HepG2 (cell line): Measurements from ENCODE around the gene PLIN5. TPM values are rescaled to one million over a fixed set of nuclear protein-coding genes. Genes with fewer than 3 reads are reported as not detected.
A peak's percentile ranks its signal among the peaks of the same experiment; 100 is the strongest.

ENCODE experiments used
- DMAP1 ChIP-seq: IDR thresholded peaks from 2 replicates; pipeline ENCODE4 v1.6.1; 2016
- NR2C2 ChIP-seq: sonication (generic); formaldehyde crosslinking; IDR thresholded peaks from 2 replicates; pipeline ENCODE4 v1.4.0; 2020; ENCODE audit warnings: missing genetic modification reagents, mild to moderate bottlenecking, moderate library complexity, borderline replicate concordance
- RFX1 ChIP-seq: fragments of 450-650 bp; IDR thresholded peaks from 2 replicates; pipeline ENCODE4 v1.6.1; 2017
- ZBTB38 ChIP-seq: sonication (generic); formaldehyde crosslinking; IDR thresholded peaks from 2 replicates; pipeline ENCODE4 v1.5.1; 2020; ENCODE audit warnings: mild to moderate bottlenecking, missing genetic modification reagents
- ZNF143 ChIP-seq: sonication (generic); formaldehyde crosslinking; IDR thresholded peaks from 2 replicates; pipeline ENCODE4 v1.4.0; 2020; ENCODE audit warnings: missing genetic modification reagents
- ZNF543 ChIP-seq: sonication (generic); formaldehyde crosslinking; IDR thresholded peaks from 2 replicates; pipeline ENCODE4 v1.4.0; 2020; ENCODE audit warnings: mild to moderate bottlenecking, missing genetic modification reagents
- polyA plus RNA-seq, 8 experiments: library from polyadenylated mRNA; depleted of rRNA in 3 of 8; stranded (reverse) in 7 of 8; unstranded in 1 of 8; fragments of >200 nt; fragmentation: Illumina TruSeq in 4 of 8; extraction: Trizol in 4 of 8; gene quantifications; 2 replicates each; pipeline versions ENCODE4 v1.2.1 to v1.2.3, GENCODE V29; 2011 to 2016; ENCODE audit warnings: low read depth in 4 of 8, missing spikeins in 1 of 8, mixed read lengths in 1 of 8; ENCODE audit not compliant: insufficient read depth in 1 of 8
- total RNA-seq, 5 experiments: library from RNA; depleted of rRNA; stranded (reverse); fragments of >200 nt; fragmentation: Illumina TruSeq; extraction: Trizol; gene quantifications; 2 replicates each; pipeline ENCODE4 v1.2.3, GENCODE V29; 2016; ENCODE audit warnings: low read depth in 1 of 5
- TF ChIP-seq, protein P1 (sequence below): sonication (generic); formaldehyde crosslinking; IDR thresholded peaks from 2 replicates; pipeline ENCODE4 v1.4.0; 2020; ENCODE audit warnings: missing genetic modification reagents
- TF ChIP-seq, protein P2 (sequence below): sonication (generic); formaldehyde crosslinking; IDR thresholded peaks from 2 replicates; pipeline ENCODE4 v1.4.0; 2020; ENCODE audit warnings: mild to moderate bottlenecking, missing genetic modification reagents
- TF ChIP-seq, protein P3 (sequence below): sonication (generic); formaldehyde crosslinking; IDR thresholded peaks from 2 replicates; pipeline ENCODE4 v1.4.0; 2020; ENCODE audit warnings: missing genetic modification reagents, borderline replicate concordance
- TF ChIP-seq, protein P4 (sequence below): sonication (generic); formaldehyde crosslinking; IDR thresholded peaks from 2 replicates; pipeline ENCODE4 v1.5.1; 2020; ENCODE audit warnings: mild to moderate bottlenecking, moderate library complexity, missing genetic modification reagents
- TF ChIP-seq, protein P5 (sequence below): IDR thresholded peaks from 2 replicates; pipeline ENCODE4 v1.6.1; 2012; ENCODE audit warnings: low read depth, low read length, improper control_type of control experiment
- TF ChIP-seq, protein P6 (sequence below): sonication (generic); formaldehyde crosslinking; IDR thresholded peaks from 2 replicates; pipeline ENCODE4 v1.8.0; 2022; ENCODE audit warnings: low read depth, missing genetic modification reagents
- TF ChIP-seq, protein P7 (sequence below): sonication (generic); formaldehyde crosslinking; IDR thresholded peaks from 2 replicates; pipeline ENCODE4 v1.8.0; 2023; ENCODE audit warnings: mild to moderate bottlenecking, missing genetic modification reagents
- TF ChIP-seq, protein P8 (sequence below), 2 experiments: fragments of 450-650 bp in 1 of 2; sonication (generic) in 1 of 2; formaldehyde crosslinking; IDR thresholded peaks; 2 replicates each; pipeline versions ENCODE4 v1.5.0 to v1.8.0; 2020 to 2022; ENCODE audit warnings: mild to moderate bottlenecking in 1 of 2, missing genetic modification reagents in 1 of 2

Gene PLIN5
- total and polyA plus RNA-seq, 2 of the 13 experiments (the other 11 are each of a cell fraction or from before 2014, with no cell fraction given), result 1.8 to 4.8 TPM

DNA sequence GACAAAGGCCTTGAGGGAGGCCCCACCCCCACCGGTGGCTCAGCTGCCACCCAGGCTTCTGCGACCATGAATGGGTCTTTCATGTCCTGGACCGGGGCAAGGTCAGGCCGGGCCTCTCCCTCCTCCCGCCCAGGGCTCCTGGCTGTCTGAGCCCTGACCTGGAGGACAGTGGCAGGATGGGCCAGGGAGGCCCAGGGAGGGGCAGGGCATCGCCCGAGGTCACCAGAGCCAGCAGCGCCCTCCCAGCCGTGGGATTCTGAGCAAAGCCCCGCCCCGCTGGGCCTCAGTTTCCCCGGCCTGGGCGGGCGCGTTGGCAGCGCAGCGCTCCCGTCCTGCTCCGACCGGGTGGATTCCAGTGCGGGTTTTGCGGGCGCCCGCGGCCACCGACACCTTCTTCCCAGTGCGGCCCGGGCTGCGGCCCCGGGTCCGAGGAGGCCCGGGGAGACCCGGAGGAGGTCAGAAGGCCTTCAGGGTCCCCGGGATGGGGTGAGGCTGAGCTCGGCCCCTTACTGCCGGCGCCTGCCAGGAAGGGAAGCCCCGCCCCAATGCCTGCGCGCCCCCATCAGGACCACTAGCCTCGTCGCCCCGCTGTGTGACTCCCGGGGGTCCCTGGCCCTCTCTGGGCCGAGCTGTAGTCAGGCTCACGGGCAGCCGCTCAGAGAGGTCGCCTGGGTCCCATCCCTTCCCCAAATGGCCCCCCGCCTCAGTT lies 49.1 kb upstream of the PLIN5 start (continued):
- TF ChIP-seq, protein P1, sequence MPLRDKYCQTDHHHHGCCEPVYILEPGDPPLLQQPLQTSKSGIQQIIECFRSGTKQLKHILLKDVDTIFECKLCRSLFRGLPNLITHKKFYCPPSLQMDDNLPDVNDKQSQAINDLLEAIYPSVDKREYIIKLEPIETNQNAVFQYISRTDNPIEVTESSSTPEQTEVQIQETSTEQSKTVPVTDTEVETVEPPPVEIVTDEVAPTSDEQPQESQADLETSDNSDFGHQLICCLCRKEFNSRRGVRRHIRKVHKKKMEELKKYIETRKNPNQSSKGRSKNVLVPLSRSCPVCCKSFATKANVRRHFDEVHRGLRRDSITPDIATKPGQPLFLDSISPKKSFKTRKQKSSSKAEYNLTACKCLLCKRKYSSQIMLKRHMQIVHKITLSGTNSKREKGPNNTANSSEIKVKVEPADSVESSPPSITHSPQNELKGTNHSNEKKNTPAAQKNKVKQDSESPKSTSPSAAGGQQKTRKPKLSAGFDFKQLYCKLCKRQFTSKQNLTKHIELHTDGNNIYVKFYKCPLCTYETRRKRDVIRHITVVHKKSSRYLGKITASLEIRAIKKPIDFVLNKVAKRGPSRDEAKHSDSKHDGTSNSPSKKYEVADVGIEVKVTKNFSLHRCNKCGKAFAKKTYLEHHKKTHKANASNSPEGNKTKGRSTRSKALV (CRISPR knock-in tag), result peak; percentile 76; the same call in 1 of the 2 replicates
- TF ChIP-seq ZNF543, result no peak; the same call in 1 of the 2 replicates
- TF ChIP-seq DMAP1 (CRISPR knock-in tag), result peak; percentile 40; the same call in 1 of the 2 replicates
- TF ChIP-seq, protein P2, sequence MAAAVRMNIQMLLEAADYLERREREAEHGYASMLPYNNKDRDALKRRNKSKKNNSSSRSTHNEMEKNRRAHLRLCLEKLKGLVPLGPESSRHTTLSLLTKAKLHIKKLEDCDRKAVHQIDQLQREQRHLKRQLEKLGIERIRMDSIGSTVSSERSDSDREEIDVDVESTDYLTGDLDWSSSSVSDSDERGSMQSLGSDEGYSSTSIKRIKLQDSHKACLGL (CRISPR knock-in tag), result peak; percentile 72; the same call in 1 of the 2 replicates
- TF ChIP-seq, protein P3, sequence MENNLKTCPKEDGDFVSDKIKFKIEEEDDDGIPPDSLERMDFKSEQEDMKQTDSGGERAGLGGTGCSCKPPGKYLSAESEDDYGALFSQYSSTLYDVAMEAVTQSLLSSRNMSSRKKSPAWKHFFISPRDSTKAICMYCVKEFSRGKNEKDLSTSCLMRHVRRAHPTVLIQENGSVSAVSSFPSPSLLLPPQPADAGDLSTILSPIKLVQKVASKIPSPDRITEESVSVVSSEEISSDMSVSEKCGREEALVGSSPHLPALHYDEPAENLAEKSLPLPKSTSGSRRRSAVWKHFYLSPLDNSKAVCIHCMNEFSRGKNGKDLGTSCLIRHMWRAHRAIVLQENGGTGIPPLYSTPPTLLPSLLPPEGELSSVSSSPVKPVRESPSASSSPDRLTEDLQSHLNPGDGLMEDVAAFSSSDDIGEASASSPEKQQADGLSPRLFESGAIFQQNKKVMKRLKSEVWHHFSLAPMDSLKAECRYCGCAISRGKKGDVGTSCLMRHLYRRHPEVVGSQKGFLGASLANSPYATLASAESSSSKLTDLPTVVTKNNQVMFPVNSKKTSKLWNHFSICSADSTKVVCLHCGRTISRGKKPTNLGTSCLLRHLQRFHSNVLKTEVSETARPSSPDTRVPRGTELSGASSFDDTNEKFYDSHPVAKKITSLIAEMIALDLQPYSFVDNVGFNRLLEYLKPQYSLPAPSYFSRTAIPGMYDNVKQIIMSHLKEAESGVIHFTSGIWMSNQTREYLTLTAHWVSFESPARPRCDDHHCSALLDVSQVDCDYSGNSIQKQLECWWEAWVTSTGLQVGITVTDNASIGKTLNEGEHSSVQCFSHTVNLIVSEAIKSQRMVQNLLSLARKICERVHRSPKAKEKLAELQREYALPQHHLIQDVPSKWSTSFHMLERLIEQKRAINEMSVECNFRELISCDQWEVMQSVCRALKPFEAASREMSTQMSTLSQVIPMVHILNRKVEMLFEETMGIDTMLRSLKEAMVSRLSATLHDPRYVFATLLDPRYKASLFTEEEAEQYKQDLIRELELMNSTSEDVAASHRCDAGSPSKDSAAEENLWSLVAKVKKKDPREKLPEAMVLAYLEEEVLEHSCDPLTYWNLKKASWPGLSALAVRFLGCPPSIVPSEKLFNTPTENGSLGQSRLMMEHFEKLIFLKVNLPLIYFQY (CRISPR knock-in tag), result peak; percentile 92; the same call in 1 of the 2 replicates
- peak; percentile 81 for TF ChIP-seq NR2C2 (CRISPR knock-in tag)
- TF ChIP-seq ZBTB38 (CRISPR knock-in tag), result 0 out of 2 replicates have a peak, but pooled peaks have one; percentile 61
- TF ChIP-seq, protein P4, sequence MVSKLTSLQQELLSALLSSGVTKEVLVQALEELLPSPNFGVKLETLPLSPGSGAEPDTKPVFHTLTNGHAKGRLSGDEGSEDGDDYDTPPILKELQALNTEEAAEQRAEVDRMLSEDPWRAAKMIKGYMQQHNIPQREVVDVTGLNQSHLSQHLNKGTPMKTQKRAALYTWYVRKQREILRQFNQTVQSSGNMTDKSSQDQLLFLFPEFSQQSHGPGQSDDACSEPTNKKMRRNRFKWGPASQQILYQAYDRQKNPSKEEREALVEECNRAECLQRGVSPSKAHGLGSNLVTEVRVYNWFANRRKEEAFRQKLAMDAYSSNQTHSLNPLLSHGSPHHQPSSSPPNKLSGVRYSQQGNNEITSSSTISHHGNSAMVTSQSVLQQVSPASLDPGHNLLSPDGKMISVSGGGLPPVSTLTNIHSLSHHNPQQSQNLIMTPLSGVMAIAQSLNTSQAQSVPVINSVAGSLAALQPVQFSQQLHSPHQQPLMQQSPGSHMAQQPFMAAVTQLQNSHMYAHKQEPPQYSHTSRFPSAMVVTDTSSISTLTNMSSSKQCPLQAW (CRISPR knock-in tag), result 0 out of 2 replicates have a peak, but pooled peaks have one; percentile 24
- no peak for TF ChIP-seq RFX1
- TF ChIP-seq, protein P5, sequence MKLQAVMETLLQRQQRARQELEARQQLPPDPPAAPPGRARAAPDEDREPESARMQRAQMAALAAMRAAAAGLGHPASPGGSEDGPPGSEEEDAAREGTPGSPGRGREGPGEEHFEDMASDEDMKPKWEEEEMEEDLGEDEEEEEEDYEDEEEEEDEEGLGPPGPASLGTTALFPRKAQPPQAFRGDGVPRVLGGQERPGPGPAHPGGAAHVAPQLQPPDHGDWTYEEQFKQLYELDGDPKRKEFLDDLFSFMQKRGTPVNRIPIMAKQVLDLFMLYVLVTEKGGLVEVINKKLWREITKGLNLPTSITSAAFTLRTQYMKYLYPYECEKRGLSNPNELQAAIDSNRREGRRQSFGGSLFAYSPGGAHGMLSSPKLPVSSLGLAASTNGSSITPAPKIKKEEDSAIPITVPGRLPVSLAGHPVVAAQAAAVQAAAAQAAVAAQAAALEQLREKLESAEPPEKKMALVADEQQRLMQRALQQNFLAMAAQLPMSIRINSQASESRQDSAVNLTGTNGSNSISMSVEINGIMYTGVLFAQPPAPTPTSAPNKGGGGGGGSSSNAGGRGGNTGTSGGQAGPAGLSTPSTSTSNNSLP, result no peak
- TF ChIP-seq, protein P6, sequence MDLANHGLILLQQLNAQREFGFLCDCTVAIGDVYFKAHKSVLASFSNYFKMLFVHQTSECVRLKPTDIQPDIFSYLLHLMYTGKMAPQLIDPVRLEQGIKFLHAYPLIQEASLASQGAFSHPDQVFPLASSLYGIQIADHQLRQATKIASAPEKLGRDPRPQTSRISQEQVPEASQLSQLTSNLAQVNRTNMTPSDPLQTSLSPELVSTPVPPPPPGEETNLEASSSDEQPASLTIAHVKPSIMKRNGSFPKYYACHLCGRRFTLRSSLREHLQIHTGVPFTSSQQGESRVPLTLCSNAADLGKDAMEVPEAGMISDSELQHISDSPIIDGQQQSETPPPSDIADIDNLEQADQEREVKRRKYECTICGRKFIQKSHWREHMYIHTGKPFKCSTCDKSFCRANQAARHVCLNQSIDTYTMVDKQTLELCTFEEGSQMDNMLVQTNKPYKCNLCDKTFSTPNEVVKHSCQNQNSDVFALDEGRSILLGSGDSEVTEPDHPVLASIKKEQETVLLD (CRISPR knock-in tag), result 0 out of 2 replicates have a peak, but pooled peaks have one; percentile 32
- TF ChIP-seq, protein P7, sequence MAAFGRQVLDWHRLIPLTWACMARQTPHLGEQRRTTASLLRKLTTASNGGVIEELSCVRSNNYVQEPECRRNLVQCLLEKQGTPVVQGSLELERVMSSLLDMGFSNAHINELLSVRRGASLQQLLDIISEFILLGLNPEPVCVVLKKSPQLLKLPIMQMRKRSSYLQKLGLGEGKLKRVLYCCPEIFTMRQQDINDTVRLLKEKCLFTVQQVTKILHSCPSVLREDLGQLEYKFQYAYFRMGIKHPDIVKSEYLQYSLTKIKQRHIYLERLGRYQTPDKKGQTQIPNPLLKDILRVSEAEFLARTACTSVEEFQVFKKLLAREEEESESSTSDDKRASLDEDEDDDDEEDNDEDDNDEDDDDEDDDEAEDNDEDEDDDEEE (CRISPR knock-in tag), result no peak
- TF ChIP-seq ZNF143 (CRISPR knock-in tag), result peak; percentile 48
- TF ChIP-seq, protein P8, sequence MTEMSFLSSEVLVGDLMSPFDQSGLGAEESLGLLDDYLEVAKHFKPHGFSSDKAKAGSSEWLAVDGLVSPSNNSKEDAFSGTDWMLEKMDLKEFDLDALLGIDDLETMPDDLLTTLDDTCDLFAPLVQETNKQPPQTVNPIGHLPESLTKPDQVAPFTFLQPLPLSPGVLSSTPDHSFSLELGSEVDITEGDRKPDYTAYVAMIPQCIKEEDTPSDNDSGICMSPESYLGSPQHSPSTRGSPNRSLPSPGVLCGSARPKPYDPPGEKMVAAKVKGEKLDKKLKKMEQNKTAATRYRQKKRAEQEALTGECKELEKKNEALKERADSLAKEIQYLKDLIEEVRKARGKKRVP (CRISPR knock-in tag; IDR thresholded peaks at IDR 0.05), result no peak; a peak in 1 of 4 replicates
